ENCODE data around the gene PARVG.
"Not testable (repeated sequence)": the region's sequence is repeated elsewhere in the genome, so short reads cannot be mapped to it uniquely, and the experiment has no call there.

Gene PARVG

DNA sequence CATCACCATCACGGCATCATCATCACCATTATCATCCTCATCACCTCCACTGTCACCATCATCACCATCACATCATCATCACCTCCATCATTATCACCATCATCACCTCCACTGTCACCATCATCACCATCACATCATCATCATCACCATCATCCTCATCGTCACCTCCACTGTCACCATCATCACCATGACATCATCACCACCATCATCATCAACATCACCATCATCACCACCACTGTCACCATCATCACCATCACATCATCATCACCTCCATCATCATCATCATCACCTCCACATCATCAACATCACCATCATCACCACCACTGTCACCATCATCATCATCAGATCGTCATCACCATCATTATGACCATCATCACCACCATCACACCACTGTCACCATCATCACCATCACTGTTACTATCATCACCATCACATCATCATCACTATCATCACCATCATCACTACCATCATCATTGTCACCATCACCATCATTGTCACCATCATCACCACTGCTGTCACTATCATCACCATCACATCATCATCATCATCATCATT lies 32.8 kb downstream of the PARVG start:
- no peak for DNase-seq (ENCODE audit: low read depth in 2 of 2)

DNA sequence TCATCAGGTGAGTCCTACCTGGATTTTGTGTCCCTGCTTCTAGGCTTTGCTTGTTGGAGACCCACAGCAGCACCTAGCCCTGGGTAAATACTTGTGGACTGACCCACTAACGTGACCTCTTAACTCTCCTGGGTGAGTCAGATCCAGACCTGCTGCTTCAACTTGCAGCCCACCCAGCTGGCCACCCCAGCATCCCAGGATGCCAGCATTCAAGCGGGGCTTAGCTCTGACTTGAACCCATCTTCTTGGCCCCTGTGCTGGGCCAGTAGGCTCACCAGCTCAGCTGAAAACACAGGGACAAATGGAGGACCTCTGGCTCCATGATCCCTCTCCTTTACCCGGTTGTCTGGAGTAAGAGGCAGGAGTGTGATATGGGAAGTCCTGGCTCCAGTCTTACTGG lies 33.5 kb downstream of the PARVG start:
- DNase-seq (ENCODE audit: low read depth in 2 of 2), result no peak

DNA sequence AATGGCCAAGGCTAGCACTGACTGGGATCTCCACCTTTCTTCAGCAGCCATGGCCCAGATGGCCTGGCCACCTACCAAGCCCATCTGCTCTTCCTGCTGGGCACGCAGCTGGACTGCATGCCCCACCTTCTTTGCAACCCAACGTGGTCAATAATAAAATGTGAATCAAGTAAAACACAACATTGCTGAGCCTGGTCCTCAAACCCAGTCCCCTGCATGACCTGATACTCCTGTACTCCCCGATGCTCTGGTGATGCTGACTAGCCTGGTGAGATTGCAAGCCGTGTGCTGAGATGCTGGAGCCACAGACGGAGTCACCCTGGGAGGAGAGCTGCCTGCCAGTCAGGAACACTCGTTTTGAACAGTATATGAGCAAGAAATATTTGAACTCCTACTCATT lies 34.0 kb downstream of the PARVG start:
- no peak for DNase-seq (ENCODE audit: low read depth in 2 of 2)

DNA sequence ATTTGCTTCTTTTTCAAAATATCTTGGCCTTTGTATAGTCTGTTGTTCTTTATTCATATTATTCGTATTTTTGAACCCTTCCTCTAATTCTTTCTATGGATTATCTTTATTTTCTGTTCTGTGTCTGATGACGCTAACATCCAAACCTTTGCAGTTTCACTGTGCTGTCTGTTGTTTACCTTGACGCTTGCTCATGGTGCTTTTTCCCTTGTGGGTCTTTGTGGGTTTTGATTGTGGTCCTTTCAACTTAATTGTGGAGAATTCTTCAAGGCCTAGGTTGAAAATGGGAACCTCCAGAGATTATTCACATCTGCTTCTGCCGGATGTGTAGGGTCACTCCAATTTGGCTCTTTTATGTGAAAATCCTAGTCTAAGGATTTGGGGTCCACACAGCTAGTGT lies 34.6 kb downstream of the PARVG start:
- no peak for DNase-seq (ENCODE audit: low read depth in 2 of 2)

DNA sequence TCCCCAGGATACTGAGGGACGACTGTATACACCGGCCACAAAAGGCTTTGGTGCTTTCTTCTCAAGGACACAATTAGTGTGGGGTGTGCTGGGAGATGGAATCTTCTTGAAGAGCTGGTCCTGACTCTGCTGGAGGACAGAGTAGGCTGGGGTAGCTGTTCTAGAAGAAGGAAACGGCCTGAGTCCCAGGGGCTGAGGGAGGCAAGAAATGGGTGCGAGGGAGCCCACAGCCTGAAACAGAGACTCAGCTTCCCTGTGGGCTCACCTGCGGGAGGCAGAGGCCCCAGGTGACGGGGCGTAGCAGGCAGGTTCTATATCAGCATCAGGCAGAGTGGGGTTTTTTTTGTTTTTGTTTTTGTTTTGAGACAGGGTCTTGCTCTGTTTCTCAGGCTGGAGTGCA lies 36.6 kb downstream of the PARVG start:
- no peak for DNase-seq (ENCODE audit: low read depth in 2 of 2)

DNA sequence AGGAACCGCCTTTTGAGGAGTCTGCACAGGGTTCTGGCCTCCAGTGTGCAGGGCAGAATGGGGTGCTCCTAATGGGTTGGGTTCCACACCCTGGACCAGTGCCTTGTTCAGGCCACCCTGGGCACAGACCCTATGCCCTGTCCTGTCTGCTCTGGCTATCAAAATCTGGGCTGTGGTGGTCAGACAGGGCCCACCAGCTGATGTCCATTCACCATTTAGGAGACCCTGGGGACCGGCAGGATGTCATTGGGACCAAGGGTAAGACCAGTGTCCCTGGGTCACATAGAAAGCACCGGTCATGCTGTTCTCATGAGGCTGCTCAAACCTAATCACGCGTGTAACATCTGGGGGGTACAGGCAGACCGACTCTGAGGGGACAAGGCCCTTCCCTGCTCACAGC lies 37.3 kb downstream of the PARVG start:
- DNase-seq (ENCODE audit: low read depth in 2 of 2), result no peak

DNA sequence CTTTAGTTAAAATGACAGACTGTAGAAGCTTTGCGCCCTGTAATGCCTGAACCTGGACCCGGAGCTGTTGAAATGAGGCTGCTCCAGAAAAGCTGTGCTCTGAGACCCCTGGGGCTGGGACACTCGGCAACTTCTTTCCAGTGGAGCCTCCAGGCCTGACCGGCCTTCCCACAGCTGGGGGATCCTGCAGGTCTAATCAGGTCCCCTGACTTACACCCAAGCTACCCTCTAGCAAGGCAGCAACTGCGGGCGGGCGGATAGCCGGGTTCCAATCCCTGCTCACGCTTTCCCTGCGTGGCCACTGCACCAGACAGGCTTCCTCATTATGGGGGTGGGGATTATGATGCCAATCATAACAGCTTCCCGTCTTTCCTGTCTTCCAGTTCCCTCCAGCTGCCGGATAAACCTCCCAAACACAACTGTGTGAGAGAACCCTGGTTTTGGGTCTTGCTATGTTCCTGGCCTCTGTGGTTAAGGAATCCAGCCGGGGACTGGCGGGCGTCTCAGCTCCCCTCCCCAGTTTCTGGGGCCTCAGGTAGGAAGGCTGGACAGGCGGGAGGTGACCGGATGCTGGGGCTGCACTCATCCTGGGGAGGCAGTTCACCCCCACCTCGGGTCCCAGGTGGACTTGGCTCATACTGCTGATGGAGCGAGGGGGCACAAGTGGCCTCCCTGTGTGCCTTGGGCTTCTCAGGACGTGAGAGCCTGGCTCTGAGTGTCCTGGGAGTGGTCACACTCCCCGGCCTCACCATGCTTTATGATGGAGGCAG lies 38.6 kb downstream of the PARVG start:
- DNase-seq (ENCODE audit: low read depth in 2 of 2), result no peak

DNA sequence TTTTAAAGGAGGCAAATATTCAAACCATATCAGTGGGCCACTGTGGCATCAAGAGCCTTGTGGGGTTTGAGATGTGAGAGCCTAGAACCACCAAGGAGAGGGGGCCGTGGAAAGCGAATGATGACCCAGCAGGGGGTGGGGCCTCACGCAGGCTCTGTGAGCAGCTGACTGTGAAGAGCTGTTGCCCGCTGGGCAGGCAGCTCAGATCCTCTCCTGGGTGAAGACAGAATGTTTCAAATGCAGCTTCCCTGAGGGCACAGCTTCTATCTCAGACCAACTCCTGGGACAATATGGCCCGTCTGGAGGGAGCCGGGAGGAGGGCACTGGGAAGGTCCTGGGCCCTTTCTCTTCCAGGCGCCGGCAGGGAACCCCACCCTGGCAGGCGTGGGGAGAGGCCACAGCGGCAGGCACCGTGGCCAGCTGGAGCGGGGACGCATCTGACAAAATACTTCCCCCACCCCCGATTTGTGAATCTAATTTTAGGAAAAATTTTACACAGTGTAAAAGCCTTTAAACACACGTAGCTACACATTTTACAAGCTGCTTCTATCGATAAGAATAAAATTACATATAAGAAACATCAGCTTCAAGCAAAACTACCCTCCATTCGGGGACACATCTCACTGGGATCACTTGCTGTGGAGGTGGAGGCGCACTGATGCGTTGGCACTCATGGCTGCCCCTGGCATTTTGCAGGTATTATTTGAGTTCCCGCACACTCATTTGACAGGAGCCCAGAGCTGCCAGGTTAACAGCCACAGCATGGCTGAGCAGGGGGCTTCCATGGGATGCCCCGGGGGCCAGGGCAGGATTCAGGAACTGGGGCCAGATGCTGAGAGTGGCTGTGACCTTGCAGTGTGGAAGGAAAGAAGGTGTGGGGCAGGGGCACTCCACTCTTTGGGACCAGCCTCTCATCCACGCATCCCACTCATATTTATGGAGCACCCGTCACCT lies 40.3 kb downstream of the PARVG start:
- DNase-seq (ENCODE audit: low read depth in 2 of 2), result no peak

DNA sequence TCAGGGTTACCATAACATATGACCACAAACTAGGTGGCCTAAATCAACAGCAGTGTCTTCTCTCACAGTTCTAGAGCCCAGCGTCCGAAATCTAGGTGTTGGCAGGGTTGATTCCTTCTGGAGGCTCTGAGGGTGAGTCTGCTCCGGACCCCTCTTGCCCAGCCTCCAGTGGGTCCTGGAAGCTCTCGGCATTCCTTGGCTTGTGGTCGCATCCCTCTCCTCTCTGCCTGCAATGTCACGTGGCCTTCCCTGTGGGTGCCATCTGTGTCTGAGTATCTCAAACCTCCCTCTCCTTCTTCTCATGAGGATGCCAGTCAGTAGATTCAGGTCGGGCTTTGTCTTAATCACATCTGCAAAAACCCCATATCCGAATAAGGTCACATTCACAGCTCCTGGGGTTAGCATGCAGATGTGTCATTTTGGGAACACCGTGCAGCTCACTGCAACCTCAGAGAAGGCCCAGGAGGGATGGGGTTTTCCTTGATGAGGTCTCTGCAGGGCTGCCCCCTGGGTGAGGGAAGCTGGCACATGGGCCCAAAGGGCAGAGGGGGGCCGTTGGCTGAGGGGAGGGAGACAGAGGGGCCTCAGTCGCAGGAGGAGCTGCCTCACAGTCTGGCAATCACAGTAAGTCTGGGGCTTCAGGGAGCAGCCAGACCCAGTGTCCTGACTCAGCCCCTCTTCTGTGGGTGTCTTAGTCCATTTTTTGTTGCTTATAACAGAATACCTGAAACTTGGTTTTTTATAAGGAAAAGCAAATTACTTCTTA lies 41.2 kb downstream of the PARVG start:
- DNase-seq (ENCODE audit: low read depth in 2 of 2), result no peak

DNA sequence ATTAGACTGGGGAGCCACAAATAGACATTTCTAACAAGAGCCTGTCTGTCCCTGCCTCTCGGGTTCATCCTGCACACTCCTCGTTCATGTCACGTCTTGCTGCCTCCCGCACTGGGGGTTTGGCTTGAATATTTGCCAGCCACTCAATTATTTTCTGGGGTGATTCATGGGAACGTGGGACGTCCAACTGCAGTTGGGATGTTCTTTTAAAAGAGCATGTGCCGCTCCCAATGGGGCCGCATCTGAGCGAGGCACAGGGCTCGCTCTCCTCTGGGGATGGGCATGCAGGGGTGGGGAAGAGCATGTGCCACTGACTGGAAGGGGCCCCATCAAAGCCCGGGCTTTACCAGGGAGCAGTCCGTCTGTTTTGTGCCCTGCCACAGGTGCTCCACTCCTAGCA lies 43.4 kb downstream of the PARVG start:
- DNase-seq (ENCODE audit: low read depth in 2 of 2), result no peak

DNA sequence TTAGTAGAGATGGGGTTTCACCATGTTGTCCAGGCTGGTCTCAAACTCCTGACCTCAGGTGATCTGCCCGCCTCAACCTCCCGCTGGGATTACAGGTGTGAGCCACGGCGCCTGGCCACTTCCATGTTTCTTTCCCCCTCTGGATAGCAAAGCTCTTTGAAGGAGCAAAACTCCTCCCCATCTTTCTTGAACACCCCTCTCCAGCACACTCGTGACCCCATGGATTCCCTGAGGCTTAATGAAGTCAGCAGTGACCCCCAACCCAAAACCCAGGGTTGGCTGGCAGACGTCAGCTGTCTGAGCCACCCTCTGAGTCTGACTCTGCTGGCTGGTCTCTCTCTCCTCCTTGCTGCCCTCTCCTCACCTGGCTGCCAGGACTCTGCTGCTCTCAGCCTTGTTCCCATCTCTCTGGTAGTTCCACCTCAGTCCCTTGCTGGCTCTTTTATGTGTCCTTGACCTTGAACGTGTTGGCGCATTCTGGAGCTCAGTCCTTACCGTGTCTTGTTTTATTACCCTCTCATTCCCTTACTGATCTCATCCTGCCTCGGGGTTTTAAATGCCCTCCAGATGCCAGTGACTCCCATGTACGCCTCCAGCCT lies 44.5 kb downstream of the PARVG start:
- no peak for DNase-seq (ENCODE audit: low read depth in 2 of 2)

DNA sequence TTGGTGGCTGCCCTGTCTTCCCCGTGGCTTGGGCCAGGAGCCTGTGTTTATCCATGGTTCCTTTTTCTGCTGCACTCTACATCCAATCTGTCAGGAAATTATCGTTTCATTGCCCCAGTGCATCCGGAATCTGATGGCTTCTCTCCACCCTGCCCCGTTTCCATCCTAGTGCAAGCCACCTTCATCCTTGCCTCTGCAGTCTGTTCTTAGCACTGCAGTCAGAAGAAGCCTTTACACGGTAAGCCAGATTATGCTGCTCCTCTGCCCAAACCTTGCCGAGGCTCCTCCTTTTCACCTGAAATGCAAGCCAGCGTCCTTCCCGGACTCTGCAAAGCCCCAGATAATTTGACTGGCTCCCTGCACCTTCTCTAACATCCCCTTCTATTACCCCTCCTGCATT lies 45.1 kb downstream of the PARVG start:
- DNase-seq (ENCODE audit: low read depth in 2 of 2), result no peak

DNA sequence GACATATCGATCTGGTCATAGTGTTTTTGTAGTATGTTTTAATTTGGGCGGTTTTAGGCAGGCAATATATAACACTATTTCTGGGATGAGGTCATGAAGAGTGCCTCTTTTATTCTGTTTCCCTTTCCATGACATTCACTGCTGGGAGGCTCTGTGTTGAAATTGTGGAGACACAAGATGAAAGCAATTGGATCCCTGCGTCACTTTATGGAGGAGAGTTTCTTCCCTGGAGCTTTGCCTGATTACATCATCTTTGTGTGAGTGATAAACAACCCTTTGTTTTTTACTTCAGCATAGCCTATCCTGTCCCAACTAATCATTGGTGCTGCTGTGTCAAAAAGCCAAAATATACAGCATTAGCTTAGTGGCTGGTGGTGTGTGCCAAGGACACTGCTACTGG lies 48.6 kb downstream of the PARVG start:
- no peak for DNase-seq (ENCODE audit: low read depth in 2 of 2)

DNA sequence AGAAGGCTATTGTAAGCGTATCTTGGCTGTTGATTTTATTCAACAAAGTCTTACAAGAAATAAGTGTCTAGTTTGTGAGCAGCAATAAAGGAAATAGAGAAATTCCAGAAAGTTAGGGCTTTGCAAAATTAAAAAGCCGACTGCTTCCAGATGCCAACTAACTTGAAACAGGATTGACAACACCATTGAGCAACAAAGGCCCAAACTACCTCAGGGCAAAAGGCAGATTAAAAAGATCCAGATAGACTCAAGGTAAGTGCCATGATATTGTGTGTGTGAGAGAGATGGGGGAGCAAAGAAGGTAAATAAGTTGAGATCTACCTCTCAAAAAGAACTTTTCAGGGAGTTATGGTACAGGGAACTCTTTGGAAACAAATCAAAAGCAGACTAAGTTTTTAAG lies 49.1 kb downstream of the PARVG start:
- no peak for DNase-seq (ENCODE audit: low read depth in 2 of 2)

DNA sequence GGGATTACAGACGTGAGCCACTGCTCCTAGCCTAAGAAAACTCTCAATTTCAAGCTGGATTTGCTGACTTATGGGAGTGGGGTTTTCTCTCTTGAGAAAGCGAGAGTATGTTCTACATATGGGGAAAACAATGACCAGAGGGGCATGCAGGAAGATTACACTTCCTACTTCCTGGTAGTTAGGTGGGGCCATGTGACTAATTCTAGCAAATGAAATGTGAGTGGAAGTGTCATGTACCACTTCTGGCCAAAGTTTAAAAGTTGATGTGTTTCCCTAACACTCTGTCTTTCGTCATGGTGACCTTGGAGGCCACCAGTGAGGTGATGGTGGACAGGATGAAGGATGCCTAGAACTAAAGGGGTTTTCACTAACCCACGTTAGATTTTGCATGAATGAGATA lies 50.5 kb downstream of the PARVG start:
- no peak for DNase-seq (ENCODE audit: low read depth in 2 of 2)

DNA sequence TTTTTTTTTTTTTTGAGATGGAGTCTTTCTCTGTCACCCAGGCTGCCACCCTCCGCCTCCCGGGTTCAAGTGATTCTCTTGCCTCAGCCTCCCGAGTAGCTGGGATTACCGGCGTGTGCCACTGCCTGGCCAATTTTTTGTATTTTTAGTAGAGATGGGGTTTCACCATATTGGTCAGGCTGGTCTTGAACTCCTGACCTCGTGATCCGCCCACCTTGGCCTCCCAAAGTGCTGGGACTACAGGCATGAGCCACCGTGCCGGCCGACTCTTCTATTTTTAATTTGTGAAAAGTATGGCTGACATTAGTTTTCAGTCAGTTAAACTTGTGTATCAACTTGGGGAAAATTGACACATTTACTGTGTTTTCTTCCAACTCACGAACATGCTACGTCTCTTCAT lies 53.6 kb downstream of the PARVG start:
- not testable (repeated sequence) for DNase-seq (ENCODE audit: low read depth in 2 of 2)

DNA sequence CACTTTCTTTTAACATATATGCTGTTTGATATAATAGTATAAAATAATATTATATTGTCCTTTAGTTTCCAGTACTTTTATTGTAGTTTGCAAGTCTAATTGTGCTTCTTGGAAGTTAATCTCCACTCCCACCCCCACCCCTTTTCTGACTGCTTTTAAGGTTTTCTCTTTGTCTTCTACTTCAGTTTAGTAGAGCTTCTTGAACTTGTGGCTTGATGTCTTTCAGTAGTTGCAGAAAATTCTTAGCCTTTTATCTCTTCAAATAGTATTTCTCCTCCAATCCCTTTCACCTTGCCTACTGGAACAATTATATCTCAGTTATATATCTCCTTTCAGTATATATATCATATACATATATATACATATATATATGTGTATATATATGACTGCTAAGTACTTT lies 56.6 kb downstream of the PARVG start:
- DNase-seq (ENCODE audit: low read depth in 2 of 2), result no peak

DNA sequence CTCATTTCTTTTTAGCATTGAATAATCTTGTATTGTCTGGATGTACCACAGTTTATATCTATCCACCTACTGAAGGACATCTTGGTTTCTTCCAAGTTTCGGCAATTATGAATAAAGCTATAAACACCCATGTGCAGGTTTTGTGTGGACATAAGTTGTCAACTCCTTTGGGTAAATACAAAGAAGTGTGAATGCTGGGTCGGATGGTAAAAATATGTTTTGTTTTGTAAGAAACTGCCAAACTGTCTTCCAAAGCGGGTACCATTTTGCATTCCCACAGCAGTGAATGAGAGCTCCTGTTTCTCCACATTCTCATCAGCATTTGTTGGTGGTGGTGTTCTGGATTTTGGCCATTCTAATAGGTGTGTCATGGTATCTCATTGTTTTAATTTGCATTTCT lies 60.4 kb downstream of the PARVG start:
- DNase-seq (ENCODE audit: low read depth in 2 of 2), result not testable (repeated sequence)

DNA sequence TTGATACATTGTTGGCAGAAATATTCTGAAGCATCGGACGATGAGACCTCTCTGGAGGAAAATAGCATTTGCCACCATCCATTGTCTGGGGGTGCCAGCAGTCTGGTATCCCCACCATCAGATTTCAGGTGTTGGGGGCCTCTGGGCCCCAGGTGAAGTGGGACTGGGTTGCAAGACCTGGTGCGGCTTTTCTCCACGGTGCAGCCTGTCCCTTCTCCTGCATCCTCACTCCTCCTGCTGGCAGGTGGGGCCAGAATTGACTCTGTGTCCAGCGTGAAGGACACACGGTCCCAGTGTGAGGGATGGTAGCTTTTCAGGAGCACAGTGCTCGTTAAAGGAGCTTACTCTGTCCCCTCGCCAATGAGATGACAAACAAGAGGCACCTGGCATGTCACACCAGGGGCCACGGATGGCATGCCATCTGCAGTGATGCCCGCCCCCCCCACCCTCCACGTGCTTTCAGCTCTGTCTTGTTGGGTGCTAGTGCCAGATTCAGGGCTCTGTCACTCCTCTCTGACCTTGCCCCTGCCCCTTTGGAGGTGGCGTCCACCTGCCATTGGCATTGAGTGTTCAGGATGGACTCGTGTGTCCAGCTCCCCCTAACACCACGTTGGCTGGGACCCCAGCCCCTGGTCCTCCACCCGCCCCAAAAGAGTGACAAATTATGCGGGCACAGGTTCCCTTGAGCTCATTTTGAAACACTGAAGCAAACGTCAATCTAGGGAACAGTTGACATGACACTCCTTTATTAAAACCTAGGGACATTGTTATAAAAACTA lies 62.4 kb downstream of the PARVG start:
- no peak for DNase-seq (ENCODE audit: low read depth in 2 of 2)

DNA sequence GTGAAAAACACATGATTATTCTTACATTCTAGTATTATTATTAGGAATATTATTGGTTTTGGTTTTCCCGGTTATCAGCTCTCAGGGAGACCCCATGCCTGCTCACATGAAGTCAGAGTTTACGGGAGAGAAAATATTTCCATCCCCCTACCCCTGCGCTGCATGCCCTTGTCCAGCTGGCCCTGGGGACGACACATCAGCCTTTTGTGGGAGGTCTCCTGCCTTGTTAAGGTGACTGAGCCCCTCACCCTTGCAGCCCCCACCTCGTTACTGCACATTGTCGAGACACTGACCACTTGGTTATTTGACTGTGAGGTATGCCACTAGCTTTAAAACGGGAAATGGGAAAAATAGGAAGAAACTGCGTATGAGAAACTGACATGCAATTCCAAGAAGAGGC lies 63.0 kb downstream of the PARVG start:
- DNase-seq (ENCODE audit: low read depth in 2 of 2), result no peak

Measured in fibroblast of skin of left quadriceps (primary cell).